Stimulated activated CD4-positive, alpha-beta T cell treated with anti-CD3 and anti-CD28 coated beads, Interleukin-15, amount 100 ng/mL, for 48 hours (primary cell): Measurements from ENCODE around the gene CLEC6A.
"Not testable (repeated sequence)": the region's sequence is repeated elsewhere in the genome, so short reads cannot be mapped to it uniquely, and the experiment has no call there.

ENCODE experiments used
- DNase-seq, 2 donors: peaks; one replicate each; pipeline ENCODE4 v3.0.0-alpha.2; 2020; ENCODE audit warnings: low read depth in 2 of 2

CLEC6A gene

GRCh38 chr12:8495671-8496070 lies 39.9 kb downstream of the CLEC6A start:
- not testable (repeated sequence) for DNase-seq

GRCh38 chr12:8496074-8496473 lies 40.3 kb downstream of the CLEC6A start:
- not testable (repeated sequence) for DNase-seq

- DNase-seq, result no peak
These were observed 43.9 kb downstream of the CLEC6A start for GRCh38 chr12:8499616-8500015.

- DNase-seq, result no peak
These were observed 46.0 kb downstream of the CLEC6A start for GRCh38 chr12:8501720-8502119.

GRCh38 chr12:8504351-8504750 lies 48.6 kb downstream of the CLEC6A start:
- no peak for DNase-seq

- DNase-seq, result no peak
These were observed 51.8 kb downstream of the CLEC6A start for GRCh38 chr12:8507596-8507995.

GRCh38 chr12:8508223-8508622 lies 52.5 kb downstream of the CLEC6A start:
- DNase-seq, result no peak

- no peak for DNase-seq
These were observed 53.4 kb downstream of the CLEC6A start for GRCh38 chr12:8508910-8509841.

- DNase-seq, result no peak
These were observed 57.5 kb downstream of the CLEC6A start, which contains the start of gene CLEC4D for GRCh38 chr12:8513256-8513655. TSS of gene CLEC4D (plus strand) at chr12:8513503. CDS start at chr12:8513733, 230 bp downstream.

- DNase-seq, result no peak
These were observed 62.2 kb downstream of the CLEC6A start for GRCh38 chr12:8517971-8518370.

GRCh38 chr12:8519171-8519570 lies 63.4 kb downstream of the CLEC6A start:
- DNase-seq, result no peak

GRCh38 chr12:8527250-8528130 lies 71.7 kb downstream of the CLEC6A start:
- no peak for DNase-seq
